NAMALWA (cell line): ENCODE results near the gene ANKRD22.
"Not testable (repeated sequence)": the region's sequence is repeated elsewhere in the genome, so short reads cannot be mapped to it uniquely, and the experiment has no call there.

Experiments
- DNase-seq: peaks from one replicate; pipeline ENCODE4 v3.0.0-alpha.2; 2015; ENCODE audit warnings: low spot score

ANKRD22 gene

DNA sequence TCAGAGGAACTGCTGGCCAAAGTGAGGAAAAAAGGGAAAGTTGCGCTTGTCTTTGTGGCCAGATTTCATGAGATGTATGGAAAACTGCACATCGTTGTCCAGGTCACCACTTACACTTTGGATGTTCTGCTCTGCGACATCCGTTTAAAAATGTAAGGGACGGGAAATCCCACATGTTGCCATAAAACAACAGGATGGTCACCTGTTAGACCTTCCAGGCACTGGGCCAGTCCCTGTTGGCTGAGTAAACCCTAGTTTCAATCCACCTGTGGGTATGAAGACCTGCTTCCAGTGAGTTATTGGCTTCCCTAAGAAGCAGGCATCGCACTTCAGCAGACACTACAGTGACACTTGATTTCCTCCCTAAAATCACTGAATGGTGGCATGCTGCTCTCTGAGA, 25.7 kb upstream of the ANKRD22 start:
- DNase-seq: no peak

DNA sequence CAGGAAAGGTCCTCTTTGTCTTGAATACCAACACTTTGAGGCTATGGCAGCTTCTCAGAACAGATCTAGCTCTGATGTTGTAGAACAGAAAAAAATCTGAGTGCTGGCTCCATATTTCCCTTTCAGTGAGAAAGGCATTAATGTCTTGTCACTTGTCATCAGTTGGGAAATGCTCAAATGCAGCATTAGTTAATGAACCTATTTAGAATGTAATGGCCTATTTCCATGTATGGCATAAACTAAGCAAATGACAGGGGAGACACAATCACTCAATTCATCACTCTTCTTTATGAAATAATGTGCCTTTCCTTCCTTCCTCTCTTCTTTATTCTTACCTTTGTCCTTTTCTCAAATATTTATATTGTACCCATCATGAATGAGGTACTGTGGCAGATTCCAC, 23.4 kb upstream of the ANKRD22 start:
- DNase-seq: no peak

DNA sequence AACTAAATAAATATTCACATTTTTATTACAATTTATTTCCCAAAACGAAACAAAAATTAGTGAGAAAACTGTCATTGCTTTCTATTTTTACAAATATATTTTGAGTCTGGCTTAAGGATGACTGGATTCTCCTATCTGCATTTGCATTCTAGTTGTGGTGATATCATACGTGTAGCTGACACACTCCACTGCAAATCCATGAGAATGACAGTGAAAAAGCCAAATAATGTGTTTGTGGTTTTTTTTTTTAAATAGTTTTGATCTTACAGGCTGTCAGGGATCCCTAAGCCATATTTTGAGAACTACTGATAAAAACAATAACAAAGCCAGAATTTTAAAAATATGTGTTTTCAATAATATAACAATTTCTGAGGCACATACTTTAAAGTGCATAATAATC, 22.6 kb upstream of the ANKRD22 start:
- DNase-seq: no peak

DNA sequence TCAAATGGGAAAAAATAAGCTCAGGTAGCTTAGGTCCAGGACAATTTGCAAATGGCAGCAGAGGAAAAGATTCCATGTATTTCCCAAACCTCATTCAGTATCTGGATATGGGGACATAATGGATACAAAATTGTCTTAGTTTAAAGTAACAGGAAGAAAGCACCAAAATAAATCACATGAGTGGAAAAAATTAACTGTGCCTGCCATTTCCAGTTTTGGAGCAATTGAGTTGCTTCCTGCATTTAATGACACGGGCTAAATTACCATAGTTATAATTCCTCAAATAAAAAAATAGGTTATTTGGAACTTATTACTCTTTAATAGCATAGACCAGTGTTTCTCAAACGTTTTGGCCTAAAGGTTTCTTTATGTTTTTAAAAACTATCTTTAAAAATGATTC, 22.1 kb upstream of the ANKRD22 start:
- no peak for DNase-seq

DNA sequence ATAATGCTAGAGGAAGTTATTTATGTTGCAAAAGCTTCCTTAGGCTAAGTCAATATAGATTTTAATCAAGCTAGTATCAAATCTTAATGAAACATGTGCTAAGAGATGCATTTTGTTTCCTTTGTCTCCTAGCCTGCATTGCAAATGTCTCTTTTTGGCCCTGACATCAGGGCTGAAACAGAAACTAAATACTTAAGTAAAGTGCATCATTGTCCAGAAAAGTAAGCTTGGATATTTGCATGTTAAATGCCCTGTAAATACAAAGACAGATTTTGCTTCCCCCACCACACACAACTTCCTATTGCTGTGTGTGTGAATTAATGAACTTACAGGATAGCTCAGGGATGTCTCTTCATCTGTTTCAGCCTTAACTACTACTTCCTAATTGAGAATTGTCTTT, 18.4 kb upstream of the ANKRD22 start:
- no peak for DNase-seq

DNA sequence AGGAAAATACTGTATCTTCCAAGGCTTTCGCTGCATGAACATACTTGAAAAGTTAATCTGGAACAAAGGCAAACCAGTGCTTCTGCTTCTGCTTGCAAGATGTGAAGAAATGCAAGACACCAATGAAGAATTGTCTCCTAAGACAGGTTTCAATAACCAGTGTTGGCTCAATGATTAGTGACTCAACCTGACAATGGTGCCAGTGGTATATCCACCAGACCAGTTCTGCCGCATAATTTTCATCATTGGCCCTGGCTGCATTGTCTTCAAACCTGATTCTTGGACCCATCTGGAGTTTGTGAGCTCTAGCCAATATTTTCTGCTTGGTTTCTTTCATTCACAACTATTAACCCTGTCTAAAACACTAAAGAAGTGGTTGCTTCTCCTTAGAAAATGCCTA, 14.8 kb upstream of the ANKRD22 start:
- no peak for DNase-seq

DNA sequence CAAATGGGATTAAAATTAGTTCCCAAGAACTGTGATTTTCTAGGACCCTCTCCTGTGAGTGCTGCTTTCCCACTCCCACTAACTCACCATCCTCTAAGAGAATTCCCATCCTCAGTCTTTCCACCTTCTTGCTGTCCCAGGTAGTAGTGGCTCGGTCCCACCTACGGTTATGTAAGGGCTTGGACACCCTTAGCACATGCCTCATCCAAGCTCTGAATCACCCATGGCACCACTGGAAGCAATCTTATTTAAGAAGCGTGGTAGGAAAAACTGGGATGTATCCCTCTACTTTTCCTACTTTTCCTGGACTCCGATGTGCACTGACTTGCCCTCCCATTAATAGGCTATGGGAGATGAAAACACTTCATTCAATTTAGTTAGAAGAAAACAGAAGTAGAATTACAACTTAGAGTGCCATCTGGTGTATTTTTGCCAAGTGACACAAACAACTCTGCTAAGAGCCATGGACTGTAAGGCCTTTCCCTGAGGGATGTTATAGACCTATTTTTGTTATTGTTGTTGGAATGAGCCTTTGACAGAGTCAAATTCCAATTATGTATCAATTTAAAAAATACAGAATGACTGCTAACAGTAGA, 13.7 kb upstream of the ANKRD22 start:
- peak; percentile 22 for DNase-seq

DNA sequence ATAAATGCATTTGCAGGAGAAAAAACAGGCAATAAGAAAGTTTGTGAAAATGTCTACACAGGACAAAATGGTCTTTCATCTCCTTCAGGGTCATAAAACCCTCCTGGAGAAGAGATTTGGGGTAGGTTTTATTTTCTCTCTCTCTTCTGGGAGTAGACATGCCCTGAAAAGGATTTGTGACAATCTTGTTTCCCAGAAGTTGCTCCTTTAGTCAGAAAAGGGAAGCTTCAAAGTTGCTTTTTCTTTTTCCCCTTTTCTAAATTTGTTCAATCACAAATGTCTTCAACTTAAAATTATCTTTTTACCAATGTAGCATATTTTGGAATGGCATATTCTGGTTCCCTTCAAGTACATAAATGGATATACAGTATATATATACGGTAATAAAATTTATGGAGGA, 9.4 kb upstream of the ANKRD22 start:
- DNase-seq: no peak

DNA sequence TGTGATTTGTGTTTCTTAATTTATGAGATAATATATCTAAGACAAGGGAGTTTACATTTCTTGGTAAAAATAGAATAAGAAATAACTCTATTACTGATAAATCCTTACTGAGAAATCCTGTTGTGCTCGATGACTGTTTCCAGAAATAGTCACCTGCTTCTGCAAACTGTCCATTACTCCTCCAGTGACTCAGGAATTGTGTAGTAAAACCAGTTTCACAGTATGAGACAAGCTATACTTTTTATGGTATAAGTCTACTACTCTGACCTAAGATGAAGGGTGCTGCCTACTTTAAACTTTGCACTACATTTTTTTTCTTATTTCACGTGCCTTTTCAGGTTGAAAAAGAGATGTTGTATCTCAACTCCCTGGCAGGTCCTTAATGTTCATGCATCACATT, 6.8 kb upstream of the ANKRD22 start:
- no peak for DNase-seq

DNA sequence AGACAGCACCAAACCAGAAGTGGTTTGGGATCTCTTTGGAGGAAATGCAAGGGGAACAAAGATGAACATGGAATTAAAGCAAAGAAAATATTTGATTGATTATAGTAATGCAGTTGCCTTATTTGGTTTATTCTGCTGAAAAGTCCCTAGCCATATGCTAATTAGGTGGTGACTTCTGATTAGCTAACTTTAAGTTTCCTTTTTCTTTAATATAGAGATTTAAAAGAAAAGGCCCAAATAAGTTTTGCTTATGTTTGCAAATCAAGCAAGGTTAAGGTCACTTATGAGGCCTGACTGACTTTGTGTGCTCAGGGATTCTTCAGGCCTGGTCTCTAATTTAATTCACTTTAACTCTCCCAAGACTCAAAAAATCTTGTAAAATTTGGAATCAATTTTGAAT, 6.2 kb upstream of the ANKRD22 start:
- no peak for DNase-seq

DNA sequence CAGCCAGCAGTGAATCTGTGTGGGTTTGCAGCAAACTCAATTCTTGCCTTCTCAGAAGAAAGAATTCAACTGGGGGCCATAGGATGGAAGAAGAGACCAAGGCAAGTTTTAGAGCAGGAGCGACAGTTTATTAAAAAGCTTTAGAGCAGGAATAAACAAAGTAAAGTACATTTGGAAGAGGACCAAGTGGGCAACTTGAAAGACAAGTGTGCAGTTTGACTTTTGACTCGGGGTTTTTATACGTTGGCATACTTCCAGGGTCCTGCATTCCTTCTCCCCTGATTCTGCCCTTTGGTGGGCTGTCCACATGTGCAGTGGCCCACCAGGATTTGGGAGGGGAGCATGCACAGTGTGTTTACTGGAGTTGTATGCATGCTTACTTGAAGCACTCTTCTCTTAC, 3.0 kb upstream of the ANKRD22 start:
- no peak for DNase-seq

DNA sequence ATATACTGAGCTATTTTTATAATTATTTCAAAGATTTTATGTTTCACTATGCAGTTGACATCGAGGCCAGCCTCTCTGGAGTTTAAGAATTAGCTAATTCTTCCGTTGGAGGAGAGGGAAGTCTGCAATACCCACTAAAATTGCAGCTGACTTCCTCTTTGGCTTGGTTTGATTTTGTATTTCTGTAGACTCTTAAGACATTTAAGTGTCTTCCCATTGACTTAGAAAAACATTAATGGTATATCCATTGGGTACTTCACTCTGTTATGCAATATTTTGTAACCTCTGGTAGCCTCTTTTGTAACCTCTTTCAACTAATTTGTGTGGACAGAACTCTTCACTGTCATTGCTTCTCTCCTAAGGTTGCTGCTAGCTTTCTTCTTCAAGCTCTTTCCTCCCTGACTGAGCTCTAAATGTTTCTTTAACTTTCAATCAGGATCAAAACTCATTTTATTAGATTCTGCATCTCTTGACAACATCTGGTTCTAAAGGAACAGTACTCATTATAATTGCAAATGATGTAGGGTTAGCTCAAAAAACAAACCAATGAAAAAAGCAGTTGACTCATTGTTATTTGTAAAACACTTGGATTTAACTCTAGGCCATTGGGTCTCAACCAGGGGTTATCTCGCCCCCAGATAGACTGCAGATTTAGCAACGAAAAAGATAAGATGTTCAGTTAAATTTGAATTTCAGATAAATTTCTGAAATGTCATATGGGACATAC, 1.7 kb upstream of the ANKRD22 start:
- no peak for DNase-seq

DNA sequence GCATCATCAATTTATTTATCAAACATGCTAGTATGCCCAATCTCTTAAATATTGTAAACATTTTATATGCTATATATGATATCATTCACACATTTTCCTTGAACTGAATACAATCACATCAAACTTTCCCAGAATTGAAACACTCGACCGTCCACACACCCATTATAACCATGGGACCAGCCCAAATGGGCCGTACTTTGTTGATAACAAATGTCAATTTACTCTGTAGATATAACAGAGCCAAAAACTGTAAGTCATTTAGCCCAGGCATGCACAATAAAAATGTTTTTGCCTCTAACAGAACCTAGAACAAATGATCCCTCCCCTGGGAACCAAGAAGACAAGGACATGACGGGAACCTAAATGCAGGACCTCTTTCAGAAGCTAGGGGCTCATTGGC, 683 bp upstream of the ANKRD22 start:
- no peak for DNase-seq

DNA sequence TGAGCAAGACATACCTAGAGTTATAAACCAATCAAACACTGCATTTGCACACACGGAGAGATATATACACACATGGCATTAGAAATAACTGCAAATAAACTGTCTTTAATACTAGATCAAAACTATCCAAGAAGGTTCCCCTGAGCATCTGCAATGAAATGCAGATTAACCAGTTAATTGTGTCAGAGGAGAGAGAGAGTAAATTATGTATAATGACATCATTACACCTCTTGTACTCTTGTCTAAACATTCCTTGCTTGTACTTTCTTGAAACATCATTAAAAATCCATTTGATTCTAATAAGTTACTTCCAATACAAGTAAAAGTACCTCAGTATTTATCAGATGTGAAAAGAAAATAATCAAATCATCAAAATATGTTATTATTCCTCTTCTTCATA, 932 bp downstream of the ANKRD22 start:
- no peak for DNase-seq

DNA sequence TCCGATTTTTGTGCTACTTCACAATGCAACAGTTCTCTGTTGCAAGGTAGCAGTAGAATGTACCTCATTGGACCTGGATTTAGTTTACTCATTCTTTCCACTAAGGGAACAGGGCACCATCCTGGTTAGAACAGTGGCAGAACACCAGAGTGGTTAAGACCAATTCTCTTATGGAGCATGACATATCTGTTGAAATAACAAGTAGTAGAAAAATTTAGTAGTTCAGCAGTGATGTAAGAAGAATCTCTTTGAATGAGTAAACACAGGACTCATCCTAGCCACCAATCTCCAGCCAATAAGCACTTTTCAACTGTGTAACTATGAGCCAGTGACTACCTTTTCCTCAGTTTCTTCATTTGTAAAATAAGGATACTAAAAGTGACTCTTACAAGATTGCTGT, 2.4 kb downstream of the ANKRD22 start:
- DNase-seq: no peak

DNA sequence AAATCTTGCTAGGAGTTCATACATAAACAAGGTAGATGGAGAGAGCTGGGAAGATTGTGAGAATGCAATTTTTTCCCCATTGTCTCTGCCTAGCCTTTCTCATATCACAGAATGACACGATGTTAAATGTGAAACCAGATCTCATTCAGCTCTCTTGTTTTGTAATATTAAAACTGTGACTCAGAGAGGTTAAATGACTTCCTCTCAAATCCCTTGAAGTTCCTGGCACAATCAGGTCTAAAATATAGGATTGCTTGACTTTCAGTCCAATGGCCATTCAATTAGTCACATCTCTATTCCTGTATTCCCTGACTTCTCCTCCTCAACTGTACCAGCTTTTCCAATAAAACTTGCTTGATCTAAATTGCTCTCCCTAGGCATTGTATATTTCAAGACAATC, 3.1 kb downstream of the ANKRD22 start:
- no peak for DNase-seq

DNA sequence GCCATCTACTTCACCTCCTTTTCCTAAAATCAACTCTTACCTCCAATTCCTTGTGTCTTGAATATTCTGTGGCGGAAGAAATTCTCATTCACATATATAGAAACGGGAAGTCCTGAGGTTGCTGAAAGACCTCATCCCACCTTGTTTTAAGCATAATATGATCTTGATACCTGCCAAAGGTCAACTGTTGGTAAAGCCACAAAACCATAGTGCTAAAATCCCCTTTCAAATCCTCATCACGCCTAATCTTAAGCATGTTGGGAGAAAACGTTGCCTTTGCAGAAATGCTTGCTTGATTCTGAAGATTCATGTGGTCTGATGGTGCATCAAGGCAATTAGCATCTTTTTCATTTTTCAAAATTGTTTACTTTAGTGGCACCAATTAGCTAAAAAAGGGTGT, 8.5 kb downstream of the ANKRD22 start:
- DNase-seq: no peak

DNA sequence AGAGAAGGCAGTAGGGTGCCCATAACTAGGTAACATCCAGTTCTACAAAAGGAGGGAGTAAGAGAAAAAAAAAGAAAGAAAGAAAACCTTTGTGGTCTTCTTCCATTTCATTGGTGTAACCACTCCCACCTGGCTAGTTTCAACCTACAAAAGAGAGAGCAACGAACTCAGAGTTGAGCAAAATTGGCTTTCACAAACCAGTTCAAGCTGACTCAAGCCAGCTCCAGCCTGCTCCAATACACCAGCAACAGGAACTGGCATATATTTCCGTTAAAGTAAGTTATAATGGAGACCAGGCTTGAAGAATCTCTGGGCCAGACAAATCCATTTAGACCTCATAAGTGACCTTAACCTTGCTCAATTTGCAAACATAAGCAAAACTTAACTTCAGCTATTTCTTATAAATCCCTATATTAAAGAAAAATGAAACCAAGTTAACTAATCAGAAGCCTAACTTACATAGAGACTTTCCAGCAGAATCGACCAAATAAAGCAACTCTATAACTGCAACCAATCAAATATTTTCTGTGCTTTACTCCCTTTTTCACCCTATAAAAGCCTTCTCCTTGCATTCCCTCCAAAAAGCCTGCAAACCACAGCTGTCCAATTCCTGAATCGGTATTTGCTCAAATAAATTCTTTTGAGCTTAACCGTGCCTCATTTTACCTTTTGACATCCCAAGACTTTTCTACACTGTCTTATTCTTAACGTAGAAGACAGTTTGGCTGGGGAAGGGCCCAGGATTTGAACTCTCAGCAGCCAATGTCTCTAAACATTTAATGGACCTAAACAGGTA, 10.1 kb downstream of the ANKRD22 start:
- no peak for DNase-seq

DNA sequence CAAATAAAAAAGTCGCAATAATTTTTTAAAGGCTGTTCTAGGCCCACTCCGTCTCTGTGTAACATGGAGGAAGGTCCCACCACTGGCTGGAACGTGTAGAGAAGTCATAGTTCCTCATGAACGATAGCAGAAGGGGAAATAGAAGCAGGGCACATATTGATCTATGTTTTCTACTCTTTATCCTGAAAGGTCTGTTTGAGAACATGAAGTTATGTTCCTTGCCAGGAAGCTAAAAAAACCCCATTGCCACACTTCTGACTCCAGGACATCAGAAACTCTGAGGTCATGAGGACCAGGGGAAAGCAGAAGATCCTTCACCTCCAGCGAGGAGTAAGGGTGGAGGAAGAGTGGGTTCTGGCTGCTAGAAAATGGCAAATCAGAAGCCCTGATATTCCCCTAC, 10.8 kb downstream of the ANKRD22 start:
- no peak for DNase-seq

DNA sequence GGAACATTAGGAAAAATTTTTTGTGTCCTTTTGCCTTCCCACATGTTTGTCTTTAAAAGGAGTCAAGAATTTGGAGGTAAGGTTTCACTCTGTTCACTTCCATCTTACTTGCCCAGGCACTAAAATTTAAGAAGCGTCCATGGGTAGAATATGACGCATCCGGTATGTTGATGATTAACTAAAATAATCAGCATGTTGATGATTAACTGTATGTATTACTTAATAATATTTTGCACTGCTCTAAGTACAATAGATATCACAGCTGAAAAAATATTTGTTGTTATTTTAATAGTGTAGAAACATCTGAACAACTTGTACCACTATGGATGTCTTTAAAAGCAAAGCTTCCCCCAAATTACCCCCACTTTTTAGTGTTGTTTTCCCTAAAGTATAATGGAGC, 11.5 kb downstream of the ANKRD22 start:
- DNase-seq: no peak

DNA sequence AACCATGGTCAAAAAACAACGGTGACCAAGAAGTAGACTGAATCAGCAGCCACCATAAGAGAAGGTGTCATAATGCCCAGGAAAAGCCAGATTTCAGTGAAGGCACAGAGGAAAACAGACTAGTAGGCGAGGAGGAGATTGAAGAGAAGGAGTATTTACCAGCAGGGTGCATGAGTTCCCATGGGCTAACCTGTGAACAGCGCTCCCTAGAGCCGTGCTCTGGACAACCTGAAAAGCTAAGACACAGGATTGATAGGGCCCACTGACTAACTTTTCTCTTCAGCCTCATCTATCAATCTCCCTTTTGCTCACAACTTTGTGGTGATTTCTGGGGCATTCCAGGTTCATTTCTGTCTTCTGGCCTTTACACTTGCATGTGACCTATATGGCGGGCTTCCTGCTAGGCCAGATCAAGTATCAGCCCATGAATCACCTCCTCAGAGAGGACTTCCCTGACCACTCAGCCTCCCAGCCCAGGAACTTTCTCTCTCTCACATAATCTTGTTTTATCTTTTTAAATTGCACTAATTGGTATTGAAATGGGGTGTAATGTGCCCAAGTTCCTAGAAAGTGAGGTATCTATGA, 12.8 kb downstream of the ANKRD22 start:
- DNase-seq: no peak

DNA sequence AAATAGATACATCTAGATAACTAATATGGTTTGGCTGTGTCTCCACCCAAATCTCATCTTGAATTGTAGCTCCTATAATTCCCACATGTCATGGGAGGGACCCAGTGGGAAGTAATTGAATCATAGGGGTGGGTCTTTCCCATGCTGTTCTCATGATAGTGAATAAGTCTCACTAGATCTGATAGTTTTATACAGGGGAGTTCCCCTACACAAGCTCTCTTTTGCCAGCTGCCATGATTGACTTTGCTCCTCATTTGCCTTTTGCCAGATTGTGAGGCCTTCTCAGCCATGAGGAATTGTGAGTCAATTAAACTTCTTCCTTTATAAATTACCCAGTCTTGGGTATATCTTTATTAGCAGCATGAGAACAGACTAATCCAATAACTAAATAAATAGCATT, 14.0 kb downstream of the ANKRD22 start:
- DNase-seq: not testable (repeated sequence)

DNA sequence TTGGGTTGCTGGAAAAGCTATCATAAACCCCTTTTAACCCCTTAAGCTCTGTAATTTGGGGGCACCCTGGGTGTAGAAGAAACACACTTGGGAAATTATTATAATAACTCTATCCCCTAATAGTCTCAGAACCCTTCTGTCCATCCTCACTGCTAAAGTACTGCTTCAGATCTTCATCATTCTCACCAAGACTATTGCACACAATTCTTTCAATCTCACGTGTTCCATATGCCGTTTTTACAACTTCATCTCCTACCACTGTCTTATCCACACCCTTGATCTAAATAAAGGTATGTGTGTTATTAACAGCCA, 15.8 kb downstream of the ANKRD22 start:
- DNase-seq: no peak
